ENCODE measurements around the gene LMX1B.

The LMX1B gene

DNA sequence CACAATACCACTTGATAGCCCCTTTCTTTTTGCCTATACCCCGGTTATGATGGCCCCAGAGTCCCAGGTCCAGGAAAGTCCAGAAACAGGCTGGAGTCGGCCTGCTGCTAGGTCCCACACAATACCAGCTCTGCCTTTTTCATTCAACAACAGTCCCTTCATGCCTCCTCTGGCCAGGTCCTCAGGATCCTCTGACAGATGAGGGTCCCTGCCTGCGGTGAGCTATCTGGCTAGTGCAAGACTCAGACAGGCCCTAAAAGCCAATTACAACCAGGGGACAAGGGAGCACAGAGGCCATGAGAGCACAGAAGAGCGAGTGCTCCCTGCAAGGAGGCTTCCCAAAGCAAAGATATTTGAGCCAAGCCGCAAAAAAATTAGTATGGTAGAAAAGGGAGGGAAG is 106.3 kb downstream of the LMX1B start:
- H3K4me3 ChIP-seq (ENCODE audit: control insufficient read depth, low read depth, low read length): no peak overlapping the region
- DNase-seq (ENCODE audit: low read depth): no peak
- TF ChIP-seq CTCF (IDR thresholded peaks at IDR 0.05; ENCODE audit: control insufficient read depth, insufficient read depth, low read depth, low read length, missing control alignments): no peak

- TF ChIP-seq CTCF (IDR thresholded peaks at IDR 0.05; ENCODE audit: control insufficient read depth, insufficient read depth, low read depth, low read length, missing control alignments): no peak
- no peak for DNase-seq (ENCODE audit: low read depth)
- no peak overlapping the region for H3K4me3 ChIP-seq (ENCODE audit: control insufficient read depth, low read depth, low read length)
These were observed 107.2 kb downstream of the LMX1B start for GRCh38 chr9:126720661-126721563.

GRCh38 chr9:126721564-126721981 is 107.8 kb downstream of the LMX1B start:
- no peak for TF ChIP-seq CTCF (IDR thresholded peaks at IDR 0.05; ENCODE audit: control insufficient read depth, insufficient read depth, low read depth, low read length, missing control alignments)
- no peak for DNase-seq (ENCODE audit: low read depth)
- no peak overlapping the region for H3K4me3 ChIP-seq (ENCODE audit: control insufficient read depth, low read depth, low read length)

DNA sequence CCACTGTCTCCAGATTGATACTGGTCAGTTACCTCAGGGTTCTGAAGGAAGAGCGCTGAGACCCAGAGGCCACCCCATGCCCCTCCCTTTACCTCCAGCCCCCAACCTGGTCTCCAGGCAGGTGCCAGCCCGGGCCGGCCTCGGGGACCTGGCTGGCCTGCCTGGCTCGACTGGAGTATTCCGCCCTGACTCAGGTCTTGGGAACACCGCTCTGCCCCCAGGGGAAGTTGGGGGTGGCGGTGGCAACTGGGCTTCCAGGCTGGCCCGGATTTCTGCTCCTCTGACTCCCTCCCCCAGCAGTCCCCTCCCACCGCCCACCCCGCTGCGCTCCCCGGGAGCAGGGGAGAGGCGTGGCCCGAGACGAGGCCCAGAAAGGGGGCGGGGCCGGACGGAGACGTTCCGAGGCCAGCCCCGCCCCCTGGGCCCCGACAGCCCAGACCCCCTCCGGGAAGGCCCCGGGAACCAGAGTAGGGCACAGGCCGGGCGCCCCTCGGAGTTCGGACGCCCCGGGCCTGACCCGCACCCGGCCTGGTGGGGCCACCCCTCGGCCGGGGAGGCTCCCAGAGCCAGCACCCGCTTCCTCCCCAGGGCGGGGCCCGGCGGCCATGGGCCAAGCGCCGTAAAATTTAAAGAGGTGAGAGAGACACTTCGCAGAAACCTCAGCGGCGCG is 108.7 kb downstream of the LMX1B start:
- DNase-seq (ENCODE audit: low read depth): no peak
- TF ChIP-seq CTCF (IDR thresholded peaks at IDR 0.05; ENCODE audit: control insufficient read depth, insufficient read depth, low read depth, low read length, missing control alignments): no peak
- H3K4me3 ChIP-seq (ENCODE audit: control insufficient read depth, low read depth, low read length): peak overlapping the region; percentile 29

DNA sequence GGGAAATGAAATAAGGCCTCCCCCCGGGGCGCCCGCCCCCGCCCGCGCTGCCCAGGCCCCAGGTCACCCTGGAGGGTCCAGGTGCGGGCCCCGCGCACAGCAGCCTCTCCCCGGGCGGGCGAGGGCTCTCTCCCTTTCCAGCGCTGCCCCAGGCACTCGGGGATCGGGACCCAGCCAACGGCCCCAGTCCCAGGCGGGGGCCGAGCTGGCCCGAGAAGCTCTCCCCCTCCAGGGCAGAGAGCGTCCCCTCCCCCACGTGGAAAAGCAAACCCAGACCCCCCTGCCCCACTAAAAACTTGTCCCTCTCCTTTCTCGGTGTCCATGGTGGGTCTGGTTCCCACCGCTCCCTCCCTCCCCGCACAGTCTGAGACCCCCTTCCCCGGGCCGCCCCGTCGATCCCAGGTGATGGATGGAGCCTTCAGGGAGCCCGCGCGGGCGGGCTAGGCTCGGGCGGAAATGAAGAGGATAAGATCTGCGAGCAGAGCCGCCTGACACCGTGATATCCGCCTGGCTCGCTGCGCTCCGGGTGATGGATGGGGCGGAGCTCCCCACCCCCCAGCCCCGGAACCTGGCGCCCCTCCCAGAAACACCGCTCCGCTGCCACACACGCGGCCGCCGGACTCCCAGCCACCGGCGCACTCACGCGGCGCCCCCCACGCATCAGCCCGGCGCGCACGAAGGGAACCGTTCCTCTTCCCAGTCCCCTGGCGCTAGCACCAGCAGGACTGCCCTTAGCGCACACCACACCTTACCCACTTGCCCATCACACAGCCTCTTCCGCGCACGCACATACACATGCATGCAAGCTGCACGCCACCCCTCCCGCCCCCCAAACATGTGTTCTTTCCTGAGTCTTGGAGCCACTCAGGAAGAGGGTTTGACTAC is 109.4 kb downstream of the LMX1B start:
- no peak for DNase-seq (ENCODE audit: low read depth)
- H3K4me3 ChIP-seq (ENCODE audit: control insufficient read depth, low read depth, low read length): peak overlapping the region; percentile 29
- TF ChIP-seq CTCF (IDR thresholded peaks at IDR 0.05; ENCODE audit: control insufficient read depth, insufficient read depth, low read depth, low read length, missing control alignments): no peak

DNA sequence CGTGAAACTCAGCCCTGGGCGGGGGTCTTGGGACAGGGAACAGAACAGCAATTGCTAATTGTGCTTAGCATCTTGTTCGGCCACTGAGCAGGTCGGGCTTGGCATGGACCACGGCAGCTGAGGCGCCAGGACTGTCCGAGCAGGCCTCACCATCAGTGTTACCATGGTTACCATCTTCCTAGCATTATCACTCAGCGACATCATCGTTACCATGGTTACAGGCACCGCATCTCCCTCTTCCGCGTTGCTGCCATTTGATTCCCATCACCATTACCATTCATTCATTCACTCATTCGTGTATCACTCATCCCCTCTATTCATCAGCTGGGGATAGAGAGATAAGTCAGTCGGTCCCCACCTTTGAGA is 110.1 kb downstream of the LMX1B start:
- H3K4me3 ChIP-seq (ENCODE audit: control insufficient read depth, low read depth, low read length): no peak overlapping the region
- TF ChIP-seq CTCF (IDR thresholded peaks at IDR 0.05; ENCODE audit: control insufficient read depth, insufficient read depth, low read depth, low read length, missing control alignments): no peak
- DNase-seq (ENCODE audit: low read depth): no peak
